Trophoblast cell (in vitro differentiated cells and primary cell): ENCODE data around the gene CRISP2.
"Not testable (repeated sequence)": the region's sequence is repeated elsewhere in the genome, so short reads cannot be mapped to it uniquely, and the experiment has no call there.

Experiments used
- DNase-seq, 2 donors: peaks; one replicate each; pipeline ENCODE4 v3.0.0-alpha.2; 2016
- H2AFZ ChIP-seq: 2 replicates; pipeline ENCODE4 v1.6.1; 2013; ENCODE audit warnings: low read length, moderate library complexity, mild to moderate bottlenecking; ENCODE audit not compliant: insufficient read depth, poor library complexity
- H2AK5ac ChIP-seq: 2 replicates; pipeline ENCODE4 v1.6.1; 2013; ENCODE audit warnings: mild to moderate bottlenecking, low read length
- H2BK120ac ChIP-seq: 2 replicates; pipeline ENCODE4 v1.6.1; 2013; ENCODE audit warnings: low read length, mild to moderate bottlenecking, moderate library complexity; ENCODE audit not compliant: insufficient read depth, poor library complexity
- H2BK12ac ChIP-seq: 2 replicates; pipeline ENCODE4 v1.6.1; 2013; ENCODE audit warnings: mild to moderate bottlenecking, low read length, moderate library complexity
- H2BK5ac ChIP-seq: 2 replicates; pipeline ENCODE4 v1.6.1; 2013; ENCODE audit warnings: low read length, low read depth, moderate library complexity, mild to moderate bottlenecking; ENCODE audit not compliant: poor library complexity
- H3K14ac ChIP-seq: 2 replicates; pipeline ENCODE4 v1.6.1; 2013; ENCODE audit warnings: mild to moderate bottlenecking, low read length
- H3K18ac ChIP-seq: 2 replicates; pipeline ENCODE4 v1.6.1; 2013; ENCODE audit warnings: mild to moderate bottlenecking, low read length
- H3K23ac ChIP-seq: 2 replicates; pipeline ENCODE4 v1.6.1; 2013; ENCODE audit warnings: low read length
- H3K27ac ChIP-seq: 2 replicates; pipeline ENCODE4 v1.5.1; 2013; ENCODE audit warnings: low read depth, mild to moderate bottlenecking, inconsistent platforms, low read length, moderate library complexity
- H3K27me3 ChIP-seq: 2 replicates; pipeline ENCODE4 v1.6.1; 2013; ENCODE audit warnings: inconsistent platforms, mild to moderate bottlenecking, low read length, moderate library complexity; ENCODE audit not compliant: insufficient read depth
- H3K36me3 ChIP-seq, 2 experiments: 1 replicate in 1 of 2; 2 replicates in 1 of 2; pipeline ENCODE4 v1.6.1; 2013; ENCODE audit warnings: low read length in 2 of 2, mild to moderate bottlenecking in 2 of 2, moderate library complexity in 1 of 2; ENCODE audit not compliant: insufficient read depth in 2 of 2, control insufficient read depth in 1 of 2
- H3K4ac ChIP-seq: 2 replicates; pipeline ENCODE4 v1.6.1; 2013; ENCODE audit warnings: low read depth, mild to moderate bottlenecking, low read length, moderate library complexity
- H3K4me1 ChIP-seq, 2 experiments: 1 replicate in 1 of 2; 2 replicates in 1 of 2; pipeline ENCODE4 v1.6.1; 2013; ENCODE audit warnings: low read length in 2 of 2, mild to moderate bottlenecking in 2 of 2, moderate library complexity in 1 of 2; ENCODE audit not compliant: insufficient read depth in 2 of 2, control insufficient read depth in 1 of 2
- H3K4me2 ChIP-seq: 2 replicates; pipeline ENCODE4 v1.6.1; 2013; ENCODE audit warnings: inconsistent platforms, mild to moderate bottlenecking, low read length, moderate library complexity
- H3K4me3 ChIP-seq: 2 replicates; pipeline ENCODE4 v1.5.1; 2013; ENCODE audit warnings: mild to moderate bottlenecking, low read depth, low read length, inconsistent platforms
- H3K79me1 ChIP-seq: one replicate; pipeline ENCODE4 v1.6.1; 2013; ENCODE audit warnings: low read length
- H3K79me2 ChIP-seq: 2 replicates; pipeline ENCODE4 v1.6.1; 2013; ENCODE audit warnings: low read length, mild to moderate bottlenecking; ENCODE audit not compliant: control insufficient read depth, insufficient read depth, poor library complexity
- H3K9ac ChIP-seq: 2 replicates; pipeline ENCODE4 v1.6.1; 2013; ENCODE audit warnings: mild to moderate bottlenecking, low read length
- H3K9me3 ChIP-seq: 2 replicates; pipeline ENCODE4 v1.6.1; 2013; ENCODE audit warnings: low read depth, mild to moderate bottlenecking, control low read depth, inconsistent platforms, low read length; ENCODE audit not compliant: insufficient read depth
- H4K12ac ChIP-seq: 2 replicates; pipeline ENCODE4 v1.6.1; 2013; ENCODE audit warnings: low read depth, mild to moderate bottlenecking, low read length, moderate library complexity
- H4K8ac ChIP-seq: 2 replicates; pipeline ENCODE4 v1.6.1; 2013; ENCODE audit warnings: low read depth, mild to moderate bottlenecking, low read length, moderate library complexity
- H4K91ac ChIP-seq: one replicate; pipeline ENCODE4 v1.6.1; 2013; ENCODE audit warnings: low read depth, mild to moderate bottlenecking, low read length, moderate library complexity
- WGBS: extraction: QIAGEN DNeasy Blood & Tissue Kit; methylation state at CpG from one replicate; pipeline ENCODE4 v1.1.7; 2013; ENCODE audit warnings: missing lambda C conversion rate; ENCODE audit not compliant: insufficient read length, insufficient coverage; ENCODE audit errors: extremely low coverage; 5-methylcytosine and 5-hydroxymethylcytosine counted together

Gene CRISP2

GRCh38 chr6:49723917-49724316, 10.6 kb upstream of the CRISP2 start:
- not testable (repeated sequence) for DNase-seq, H3K14ac ChIP-seq, H3K36me3 ChIP-seq

GRCh38 chr6:49721297-49721696, 8.0 kb upstream of the CRISP2 start:
- no peak overlapping the region for H3K14ac ChIP-seq
- H2BK120ac ChIP-seq: no peak overlapping the region
- DNase-seq: no peak
- H3K4me1 ChIP-seq: no peaks in the 10 kb centered on the region
- H4K8ac ChIP-seq: no peak overlapping the region
- no peak overlapping the region for H2BK12ac ChIP-seq
- no peak overlapping the region for H4K12ac ChIP-seq
- no peak overlapping the region for H3K18ac ChIP-seq
- H3K4me2 ChIP-seq: no peak overlapping the region
- H3K27me3 ChIP-seq: no peaks in the 10 kb centered on the region
- no peaks in the 10 kb centered on the region for H3K36me3 ChIP-seq
- H3K23ac ChIP-seq: no peak overlapping the region
- H2AFZ ChIP-seq: no peak overlapping the region
- H3K79me2 ChIP-seq: no peaks in the 10 kb centered on the region
- H2BK5ac ChIP-seq: no peak overlapping the region
- H3K4me3 ChIP-seq: no peak overlapping the region
- no peak overlapping the region for H3K9ac ChIP-seq
- H3K4ac ChIP-seq: no peak overlapping the region
- H4K91ac ChIP-seq: no peak overlapping the region
- H3K79me1 ChIP-seq: no peaks in the 10 kb centered on the region
- no peaks in the 10 kb centered on the region for H3K9me3 ChIP-seq
- H3K27ac ChIP-seq: no peak overlapping the region
- WGBS: no CpG with 5 or more reads among the region's 2 CpGs
- H2AK5ac ChIP-seq: no peak overlapping the region

More at GRCh38 chr6:49723917-49724316, 10.6 kb upstream of the CRISP2 start:
- H3K4me2 ChIP-seq, H4K8ac ChIP-seq, H3K27me3 ChIP-seq, H3K27ac ChIP-seq, H3K79me1 ChIP-seq, H3K4me1 ChIP-seq, H3K9ac ChIP-seq, H2BK12ac ChIP-seq, H2BK5ac ChIP-seq, H3K4ac ChIP-seq, H2BK120ac ChIP-seq, H3K18ac ChIP-seq, H3K9me3 ChIP-seq, H3K23ac ChIP-seq, H2AK5ac ChIP-seq, H3K4me3 ChIP-seq, H4K91ac ChIP-seq, H3K79me2 ChIP-seq, H2AFZ ChIP-seq, H4K12ac ChIP-seq: not testable (repeated sequence)
- WGBS: no CpG with 5 or more reads among the region's 4 CpGs

GRCh38 chr6:49720372-49720771, 7.0 kb upstream of the CRISP2 start:
- Histone ChIP-seq H3K23ac (no peak overlapping the region), H3K9ac (no peak overlapping the region), H3K4me3 (no peak overlapping the region), H3K27me3 (no peaks in the 10 kb centered on the region), H2BK120ac (no peak overlapping the region), H3K4me1 (no peaks in the 10 kb centered on the region), H3K27ac (no peak overlapping the region), H2BK5ac (no peak overlapping the region), H3K79me1 (no peaks in the 10 kb centered on the region), H4K91ac (no peak overlapping the region), H4K8ac (no peak overlapping the region), H3K14ac (no peak overlapping the region), H3K9me3 (no peaks in the 10 kb centered on the region), H2AK5ac (no peak overlapping the region), H3K4ac (no peak overlapping the region), H3K18ac (no peak overlapping the region), H3K36me3 (no peaks in the 10 kb centered on the region), H3K4me2 (no peak overlapping the region), H2BK12ac (no peak overlapping the region), H2AFZ (no peak overlapping the region), H4K12ac (no peak overlapping the region), H3K79me2 (no peaks in the 10 kb centered on the region)
- no peak for DNase-seq
- WGBS: no CpG with 5 or more reads among the region's 7 CpGs

- no peak overlapping the region for H3K4me3 ChIP-seq
- no peaks in the 10 kb centered on the region for H3K79me2 ChIP-seq
- no peak overlapping the region for H2BK120ac ChIP-seq
- no peak overlapping the region for H3K27ac ChIP-seq
- DNase-seq: no peak
- H3K14ac ChIP-seq: no peak overlapping the region
- H2AFZ ChIP-seq: no peak overlapping the region
- H3K4me2 ChIP-seq: no peak overlapping the region
- H4K8ac ChIP-seq: no peak overlapping the region
- no peaks in the 10 kb centered on the region for H3K27me3 ChIP-seq
- no peaks in the 10 kb centered on the region for H3K4me1 ChIP-seq
- H2AK5ac ChIP-seq: no peak overlapping the region
- H3K18ac ChIP-seq: no peak overlapping the region
- no peaks in the 10 kb centered on the region for H3K9me3 ChIP-seq
- no peaks in the 10 kb centered on the region for H3K36me3 ChIP-seq
- no peak overlapping the region for H4K12ac ChIP-seq
- H3K79me1 ChIP-seq: no peaks in the 10 kb centered on the region
- no peak overlapping the region for H3K4ac ChIP-seq
- H3K23ac ChIP-seq: no peak overlapping the region
- H3K9ac ChIP-seq: no peak overlapping the region
- H2BK12ac ChIP-seq: no peak overlapping the region
- no peak overlapping the region for H2BK5ac ChIP-seq
- no peak overlapping the region for H4K91ac ChIP-seq
Observed at GRCh38 chr6:49698478-49698877, 14.9 kb downstream of the CRISP2 start.
